ENCODE results near the gene CCDC15.
"Not testable (repeated sequence)": the region's sequence is repeated elsewhere in the genome, so short reads cannot be mapped to it uniquely, and the experiment has no call there.

The CCDC15 gene

DNA sequence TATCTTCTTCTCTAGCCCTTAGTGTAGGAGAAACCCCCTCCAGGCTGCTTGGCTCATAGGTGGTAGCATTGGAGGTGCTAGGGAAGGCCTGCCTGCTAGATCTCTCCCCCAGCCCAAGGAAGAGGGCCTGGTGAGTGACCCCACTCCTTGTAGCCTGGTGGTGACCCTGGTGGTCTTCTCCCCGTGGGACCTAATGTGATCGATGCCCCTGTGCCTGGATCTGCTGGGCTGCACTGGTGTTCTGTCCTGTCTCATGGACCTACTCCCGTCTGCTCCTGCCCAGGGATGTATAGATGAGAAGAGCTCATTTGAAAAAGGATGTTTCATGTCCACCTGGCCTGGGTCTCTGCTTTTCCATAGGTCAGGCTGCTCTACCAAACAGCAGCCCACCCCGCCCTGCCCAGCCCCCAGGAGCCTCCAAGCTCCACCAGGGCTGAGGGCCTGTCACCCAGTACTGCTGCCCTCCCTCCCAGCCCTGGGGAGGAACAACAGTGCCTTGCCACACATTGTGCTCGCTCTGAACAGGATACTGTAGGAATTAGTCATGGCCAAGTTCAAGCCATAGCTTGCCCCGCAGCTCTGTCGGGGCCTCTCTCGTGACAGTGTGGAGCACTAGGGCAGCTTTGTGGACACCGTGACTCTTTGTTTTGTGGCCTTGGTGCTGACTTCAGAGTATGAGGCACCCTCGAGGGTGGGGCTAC lies 128.8 kb downstream of the CCDC15 start:
- no peak for DNase-seq (ENCODE audit: low spot score)

GRCh38 chr11:125083312-125084056 lies 129.5 kb downstream of the CCDC15 start:
- DNase-seq (ENCODE audit: low spot score), result no peak

GRCh38 chr11:125084057-125084416 lies 130.0 kb downstream of the CCDC15 start:
- no peak for DNase-seq (ENCODE audit: low spot score)

- DNase-seq (ENCODE audit: low spot score), result no peak
Measured at GRCh38 chr11:125084761-125085231, 130.8 kb downstream of the CCDC15 start.

DNA sequence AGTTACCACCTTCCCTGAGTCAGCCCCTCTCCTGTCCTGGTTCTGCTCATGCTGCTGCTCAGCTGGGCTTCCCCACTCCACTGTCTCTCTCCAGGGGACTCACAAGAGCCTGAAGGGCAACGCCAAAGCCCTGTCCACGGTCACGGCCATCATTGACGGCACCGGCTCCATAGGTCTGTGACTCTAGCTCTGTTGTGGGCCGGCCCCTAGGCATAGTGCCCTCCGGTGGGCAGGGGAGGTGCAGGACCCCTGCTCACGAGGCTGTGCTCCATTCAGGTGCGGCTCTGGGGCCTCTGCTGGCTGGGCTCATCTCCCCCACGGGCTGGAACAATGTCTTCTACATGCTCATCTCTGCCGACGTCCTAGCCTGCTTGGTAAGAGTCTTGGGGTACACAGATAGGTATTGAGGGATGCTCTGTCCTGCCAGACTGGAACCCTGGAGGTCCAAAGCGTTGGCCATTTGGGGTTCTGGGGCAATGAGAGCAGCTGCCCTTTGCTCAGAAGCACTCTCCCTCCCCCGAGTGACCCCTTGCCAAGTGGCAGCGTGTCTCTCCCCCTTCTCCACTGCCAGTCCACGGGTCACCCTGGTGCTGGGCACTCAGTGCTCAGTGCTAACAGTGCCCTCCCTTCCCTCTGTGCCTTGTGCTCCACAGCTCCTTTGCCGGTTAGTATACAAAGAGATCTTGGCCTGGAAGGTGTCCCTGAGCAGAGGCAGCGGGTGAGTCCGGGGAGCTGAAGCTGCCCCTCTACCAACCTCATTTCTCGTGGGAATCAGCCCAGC lies 131.5 kb downstream of the CCDC15 start:
- DNase-seq (ENCODE audit: low spot score), result no peak

GRCh38 chr11:125086633-125087296 lies 132.8 kb downstream of the CCDC15 start:
- DNase-seq (ENCODE audit: low spot score), result no peak

- DNase-seq (ENCODE audit: low spot score), result no peak
Measured at GRCh38 chr11:125088123-125088522, 134.1 kb downstream of the CCDC15 start.

DNA sequence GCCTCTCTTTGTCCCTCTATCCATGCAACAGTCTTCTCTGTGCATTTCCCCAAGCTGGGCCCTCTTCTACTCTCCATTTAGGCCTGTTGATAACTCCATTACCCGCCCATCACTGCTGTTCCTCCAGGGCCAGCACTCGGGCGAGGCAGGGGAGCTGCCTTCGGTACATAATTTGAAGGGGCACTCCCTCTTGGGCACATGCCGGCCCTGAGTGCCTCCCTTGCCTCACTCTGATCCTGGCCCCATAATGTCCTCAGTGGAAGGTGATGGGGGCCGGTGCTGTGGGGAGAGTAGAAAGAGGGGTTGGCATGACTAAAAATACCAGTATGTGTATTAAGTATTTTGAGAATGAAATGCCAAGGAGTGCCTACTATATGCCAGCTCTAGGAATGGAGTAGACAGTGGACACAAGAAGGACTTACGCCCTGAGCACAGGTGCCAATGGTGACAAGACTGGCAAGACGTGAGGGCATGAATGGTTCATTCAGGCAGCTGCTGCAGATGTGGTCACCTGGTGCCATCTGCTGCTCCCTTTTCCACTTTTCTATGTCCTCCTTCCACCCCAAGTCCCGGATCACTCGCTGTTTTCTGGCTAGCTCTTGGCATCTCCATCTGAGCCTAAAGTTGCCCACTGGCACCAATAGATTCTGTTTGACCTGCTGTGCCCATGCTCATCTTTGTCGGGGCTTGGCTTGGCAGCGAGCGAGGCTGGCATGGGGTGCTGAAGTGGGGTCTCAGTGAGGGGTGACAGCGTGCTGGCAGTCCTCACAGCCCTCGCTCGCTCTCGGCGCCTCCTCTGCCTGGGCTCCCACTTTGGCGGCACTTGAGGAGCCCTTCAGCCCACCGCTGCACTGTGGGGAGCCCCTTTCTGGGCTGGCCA lies 134.8 kb downstream of the CCDC15 start:
- no peak for DNase-seq (ENCODE audit: low spot score)

DNA sequence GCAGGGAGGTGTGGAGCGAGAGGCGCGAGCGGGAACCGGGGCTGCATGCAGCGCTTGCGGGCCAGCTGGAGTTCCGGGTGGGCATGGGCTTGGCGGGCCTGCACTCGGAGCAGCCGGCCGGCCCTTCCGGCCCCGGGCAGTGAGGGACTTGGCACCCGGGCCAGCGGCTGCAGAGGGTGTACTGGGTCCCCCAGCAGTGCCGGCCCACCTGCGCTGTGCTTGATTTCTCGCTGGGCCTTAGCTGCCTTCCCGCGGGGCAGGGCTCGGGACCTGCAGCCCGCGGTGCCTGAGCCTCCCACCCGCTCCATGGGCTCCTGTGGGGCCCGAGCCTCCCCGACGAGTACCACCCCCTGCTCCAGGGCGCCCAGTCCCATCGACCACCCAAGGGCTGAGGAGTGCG lies 135.5 kb downstream of the CCDC15 start:
- not testable (repeated sequence) for DNase-seq (ENCODE audit: low spot score)

GRCh38 chr11:125090151-125090550 lies 136.1 kb downstream of the CCDC15 start:
- not testable (repeated sequence) for DNase-seq (ENCODE audit: low spot score)

- no peak for DNase-seq (ENCODE audit: low spot score)
Measured at GRCh38 chr11:125090816-125091215, 136.8 kb downstream of the CCDC15 start.
